IMR-90 (cell line): ENCODE measurements around the gene KL. TPM values are rescaled to one million over a fixed set of nuclear protein-coding genes. Genes with fewer than 3 reads are reported as not detected.

Source experiments
- ATAC-seq: fragments of 200-7000 bp; cut with Tn5 transposase; 2 replicates; pipeline ENCODE4 v1.9.1; 2020; ENCODE audit warnings: low read depth, mild to moderate bottlenecking, moderate library complexity
- BruUV-seq: library from RNA; stranded (reverse); fragments of 400-500 nt; replicated peaks from 2 replicates; lab custom pipeline; 2021; lab: Mats Ljungman, UMichigan
- CTCF ChIA-PET: fragments of 300-600 bp; formaldehyde crosslinking; extraction: SDS; loops from one replicate; lab custom pipeline; 2021; ENCODE audit warnings: antibody characterized with exemption; lab: Yijun Ruan, JAX
- POLR2A ChIA-PET: fragments of 300-600 bp; sonication (Branson Sonifier 250); formaldehyde crosslinking; loops from one replicate; lab custom pipeline; 2022; ENCODE audit warnings: antibody characterized with exemption; ENCODE audit not compliant: unreplicated experiment; lab: Charles Lee
- DNase-seq: peaks from one replicate; pipeline ENCODE4 v3.0.0; 2013
- H2AFZ ChIP-seq: replicated peaks from 2 replicates; pipeline ENCODE3; 2013; ENCODE audit warnings: low read length, mild to moderate bottlenecking; ENCODE audit not compliant: poor library complexity
- H2AK5ac ChIP-seq: 2 replicates; pipeline ENCODE4 v1.6.1; 2013; ENCODE audit warnings: low read depth, low read length, inconsistent platforms
- H2AK9ac ChIP-seq: replicated peaks from 2 replicates; pipeline ENCODE3; 2013; ENCODE audit warnings: mild to moderate bottlenecking, low read depth, low read length, moderate library complexity; ENCODE audit not compliant: poor library complexity
- H2BK120ac ChIP-seq: 2 replicates; pipeline ENCODE4 v1.6.1; 2013; ENCODE audit warnings: low read depth, low read length, inconsistent platforms
- H2BK15ac ChIP-seq: 3 replicates; pipeline ENCODE4 v1.6.1; 2013; ENCODE audit warnings: low read depth, low read length, inconsistent platforms
- H2BK20ac ChIP-seq: 2 replicates; pipeline ENCODE4 v1.6.1; 2013; ENCODE audit warnings: low read depth, mild to moderate bottlenecking, inconsistent platforms, low read length, moderate library complexity
- H2BK5ac ChIP-seq: 2 replicates; pipeline ENCODE4 v1.6.1; 2013; ENCODE audit warnings: mild to moderate bottlenecking, low read depth, low read length, inconsistent platforms; ENCODE audit not compliant: poor library complexity, severe bottlenecking
- H3K14ac ChIP-seq: replicated peaks from 2 replicates; pipeline ENCODE4 v1.6.1; 2013; ENCODE audit warnings: low read depth, low read length, inconsistent platforms
- H3K18ac ChIP-seq: 2 replicates; pipeline ENCODE4 v1.6.1; 2013; ENCODE audit warnings: low read depth, low read length, control low read depth
- H3K23ac ChIP-seq: 2 replicates; pipeline ENCODE4 v1.6.1; 2013; ENCODE audit warnings: low read depth, low read length, inconsistent platforms
- H3K27ac ChIP-seq: 2 replicates; pipeline ENCODE4 v1.5.1; 2013; ENCODE audit warnings: mild to moderate bottlenecking, control low read depth, low read length; ENCODE audit not compliant: insufficient read depth
- H3K27me3 ChIP-seq: 2 replicates; pipeline ENCODE4 v1.6.1; 2013; ENCODE audit warnings: low read length; ENCODE audit not compliant: control insufficient read depth, insufficient read depth
- H3K36me3 ChIP-seq: 2 replicates; pipeline ENCODE4 v1.6.1; 2013; ENCODE audit warnings: low read length, mixed read lengths; ENCODE audit not compliant: control insufficient read depth, insufficient read depth
- H3K4ac ChIP-seq: 2 replicates; pipeline ENCODE4 v1.6.1; 2013; ENCODE audit warnings: low read depth, low read length, inconsistent platforms
- H3K4me1 ChIP-seq: 2 replicates; pipeline ENCODE4 v1.6.1; 2013; ENCODE audit warnings: low read length, mixed read lengths; ENCODE audit not compliant: control insufficient read depth, insufficient read depth
- H3K4me2 ChIP-seq: 2 replicates; pipeline ENCODE4 v1.6.1; 2013; ENCODE audit warnings: low read depth, mild to moderate bottlenecking, control low read depth, low read length, moderate library complexity
- H3K4me3 ChIP-seq: 2 replicates; pipeline ENCODE4 v1.5.1; 2013; ENCODE audit warnings: low read depth, mild to moderate bottlenecking, control low read depth, low read length, moderate library complexity; ENCODE audit not compliant: insufficient read depth
- H3K56ac ChIP-seq: 2 replicates; pipeline ENCODE4 v1.6.1; 2013; ENCODE audit warnings: low read length, inconsistent platforms; ENCODE audit not compliant: insufficient read depth; ENCODE audit errors: extremely low read depth
- H3K79me1 ChIP-seq, 2 experiments: 2 replicates each; pipeline ENCODE4 v1.6.1; 2013; ENCODE audit warnings: low read length in 2 of 2, inconsistent platforms in 1 of 2, low read depth in 1 of 2
- H3K9ac ChIP-seq: 2 replicates; pipeline ENCODE4 v1.6.1; 2013; ENCODE audit warnings: low read depth, low read length, control low read depth
- H3K9me1 ChIP-seq: 2 replicates; pipeline ENCODE4 v1.6.1; 2013; ENCODE audit warnings: low read length, inconsistent platforms; ENCODE audit not compliant: insufficient read depth
- H3K9me3 ChIP-seq: 2 replicates; pipeline ENCODE4 v1.6.1; 2013; ENCODE audit warnings: low read length; ENCODE audit not compliant: control insufficient read depth, insufficient read depth
- H4K20me1 ChIP-seq: 2 replicates; pipeline ENCODE4 v1.6.1; 2013; ENCODE audit warnings: low read length, inconsistent platforms; ENCODE audit not compliant: insufficient read depth
- H4K5ac ChIP-seq: 2 replicates; pipeline ENCODE4 v1.6.1; 2013; ENCODE audit warnings: mild to moderate bottlenecking, low read depth, low read length, control low read depth
- H4K8ac ChIP-seq, 2 experiments: 2 replicates each; pipeline ENCODE4 v1.6.1; 2013; ENCODE audit warnings: low read depth in 2 of 2, low read length in 2 of 2, control low read depth in 1 of 2, inconsistent platforms in 1 of 2
- H4K91ac ChIP-seq: 2 replicates; pipeline ENCODE4 v1.6.1; 2013; ENCODE audit warnings: low read depth, low read length, inconsistent platforms; ENCODE audit not compliant: insufficient read depth
- BHLHE40 ChIP-seq: fragments of 150-350 bp; IDR thresholded peaks from 2 replicates; pipeline ENCODE4 v1.6.1; 2016; ENCODE audit warnings: mild to moderate bottlenecking, low read depth, low read length
- CEBPB ChIP-seq: IDR thresholded peaks from 2 replicates; pipeline ENCODE4 v1.6.1; 2012; ENCODE audit warnings: low read depth, low read length, improper control_type of control experiment
- CHD1 ChIP-seq: IDR thresholded peaks from 2 replicates; pipeline ENCODE4 v1.6.1; 2012; ENCODE audit warnings: low read depth, low read length, improper control_type of control experiment
- ELK1 ChIP-seq: fragments of 150-350 bp; IDR thresholded peaks from 2 replicates; pipeline ENCODE4 v1.6.1; 2016; ENCODE audit warnings: low read depth, mild to moderate bottlenecking, low read length, moderate library complexity, borderline replicate concordance
- FOS ChIP-seq: fragments of 150-350 bp; IDR thresholded peaks from 2 replicates; pipeline ENCODE4 v1.6.1; 2016; ENCODE audit warnings: low read depth, low read length
- MAFK ChIP-seq: IDR thresholded peaks from 2 replicates; pipeline ENCODE4 v1.6.1; 2012; ENCODE audit warnings: low read depth, low read length, improper control_type of control experiment
- MAZ ChIP-seq: IDR thresholded peaks from 2 replicates; pipeline ENCODE4 v1.6.1; 2012; ENCODE audit warnings: low read depth, mild to moderate bottlenecking, low read length, improper control_type of control experiment, moderate library complexity, borderline replicate concordance
- MXI1 ChIP-seq: IDR thresholded peaks from 2 replicates; pipeline ENCODE4 v1.6.1; 2012; ENCODE audit warnings: low read depth, mild to moderate bottlenecking, low read length, moderate library complexity, borderline replicate concordance
- NFE2L2 ChIP-seq: fragments of 150-350 bp; IDR thresholded peaks from 2 replicates; pipeline ENCODE4 v1.6.1; 2016; ENCODE audit warnings: low read depth, mild to moderate bottlenecking, low read length
- POLR2A ChIP-seq: IDR thresholded peaks from 2 replicates; pipeline ENCODE4 v1.6.1; 2012; ENCODE audit warnings: mild to moderate bottlenecking, low read depth, low read length
- RAD21 ChIP-seq: IDR thresholded peaks from 2 replicates; pipeline ENCODE4 v1.6.1; 2012; ENCODE audit warnings: low read length, improper control_type of control experiment
- RCOR1 ChIP-seq: IDR thresholded peaks from 2 replicates; pipeline ENCODE4 v1.6.1; 2012; ENCODE audit warnings: mild to moderate bottlenecking, low read length, improper control_type of control experiment; ENCODE audit not compliant: insufficient replicate concordance
- RFX5 ChIP-seq: IDR thresholded peaks from 2 replicates; pipeline ENCODE4 v1.8.0; 2012; ENCODE audit warnings: low read depth, mild to moderate bottlenecking, low read length, moderate library complexity
- SMC3 ChIP-seq: fragments of 150-350 bp; IDR thresholded peaks from 2 replicates; pipeline ENCODE4 v1.6.1; 2016; ENCODE audit warnings: low read depth, mild to moderate bottlenecking, antibody characterized with exemption, low read length, moderate library complexity
- USF2 ChIP-seq: fragments of 150-350 bp; IDR thresholded peaks from 2 replicates; pipeline ENCODE4 v1.6.1; 2017; ENCODE audit warnings: mild to moderate bottlenecking, antibody characterized with exemption, low read length, low read depth
- WGBS, 2 experiments: methylation state at CpG; one replicate each; pipeline versions ENCODE4 v1.1.5 to v1.1.7; 2013; ENCODE audit warnings: missing lambda C conversion rate in 2 of 2; ENCODE audit not compliant: insufficient read length in 1 of 2; ENCODE audit errors: extremely low coverage in 2 of 2; 5-methylcytosine and 5-hydroxymethylcytosine counted together
- dilution Hi-C: fragments of 300-500 bp; cut with HindIII; formaldehyde crosslinking; loops from one replicate; pipeline ENCODE4 v1.14.3; 2018; ENCODE audit warnings: low sequenced_read_pairs; ENCODE audit not compliant: unreplicated experiment
- in situ Hi-C: fragments of 300-500 bp; cut with MboI; formaldehyde crosslinking; loops from 3 replicates; pipeline ENCODE4 v1.14.3; 2019; ENCODE audit warnings: low sequenced_read_pairs, inconsistent platforms, mixed read lengths
- intact Hi-C: fragments of 100-400 bp; cut with micrococcal nuclease; formaldehyde crosslinking; loops from 2 replicates; pipeline ENCODE4 v1.10.0; 2022
- polyA plus RNA-seq, 3 experiments: library from polyadenylated mRNA; depleted of rRNA; stranded (reverse); fragments of >200 nt; gene quantifications; 2 replicates each; pipeline ENCODE4 v1.2.3, GENCODE V29; 2012; ENCODE audit warnings: low replicate concordance in 1 of 3
- total RNA-seq: library from RNA; depleted of rRNA; stranded (reverse); fragments of >200 nt; gene quantifications from 2 replicates; pipeline ENCODE4 v1.2.3, GENCODE V29; 2012
- TF ChIP-seq, protein P1 (sequence below): conservative IDR thresholded peaks from 2 replicates; pipeline ENCODE4 v1.5.1; 2012; ENCODE audit warnings: mild to moderate bottlenecking, low read depth, low read length, improper control_type of control experiment

Gene KL
- total and polyA plus RNA-seq, 2 of the 4 experiments (the other 2 are of a cell fraction), result not detected

GRCh38 chr13:33053397-33054066, 37.3 kb downstream of the KL start:
- in situ Hi-C loops, result no loop called here
- no peak overlapping the region for H3K4me2 ChIP-seq

More at GRCh38 chr13:33053397-33054066, 37.3 kb downstream of the KL start:
- Histone ChIP-seq H3K27ac (no peak overlapping the region), H3K14ac (no peak overlapping the region), H3K4me3 (no peak overlapping the region), H4K91ac (no peak overlapping the region), H3K9me1 (no peaks in the 10 kb centered on the region), H3K4ac (no peak overlapping the region), H2AFZ (no peak overlapping the region), H3K9ac (no peak overlapping the region), H3K9me3 (no peaks in the 10 kb centered on the region), H3K79me1 (no peaks in the 10 kb centered on the region), H2BK120ac (no peak overlapping the region), H3K36me3 (no peaks in the 10 kb centered on the region), H3K23ac (no peak overlapping the region), H2BK15ac (no peak overlapping the region), H2AK9ac (no peak overlapping the region), H2BK5ac (no peak overlapping the region), H4K20me1 (no peaks in the 10 kb centered on the region), H3K27me3 (no peaks in the 10 kb centered on the region), H3K18ac (no peak overlapping the region), H4K5ac (no peak overlapping the region), H3K4me1 (peaks cover 8% of the 10 kb centered on the region), H2AK5ac (no peak overlapping the region), H4K8ac (no peak overlapping the region), H3K56ac (no peak overlapping the region), H2BK20ac (no peak overlapping the region)
- BruUV-seq, result no TSS peak
- intact Hi-C loops (no loop called here), dilution Hi-C loops (no loop called here)
- ChIA-PET CTCF (no interaction called here), POLR2A (no interaction called here)
- TF ChIP-seq RAD21 (no peak), POLR2A (no peak), CHD1 (no peak), CEBPB (no peak), ELK1 (no peak), RCOR1 (no peak), NFE2L2 (no peak), MAFK (no peak), MXI1 (no peak), SMC3 (no peak), FOS (no peak), RFX5 (no peak), MAZ (no peak), USF2 (no peak), BHLHE40 (no peak)
- TF ChIP-seq, protein P1, sequence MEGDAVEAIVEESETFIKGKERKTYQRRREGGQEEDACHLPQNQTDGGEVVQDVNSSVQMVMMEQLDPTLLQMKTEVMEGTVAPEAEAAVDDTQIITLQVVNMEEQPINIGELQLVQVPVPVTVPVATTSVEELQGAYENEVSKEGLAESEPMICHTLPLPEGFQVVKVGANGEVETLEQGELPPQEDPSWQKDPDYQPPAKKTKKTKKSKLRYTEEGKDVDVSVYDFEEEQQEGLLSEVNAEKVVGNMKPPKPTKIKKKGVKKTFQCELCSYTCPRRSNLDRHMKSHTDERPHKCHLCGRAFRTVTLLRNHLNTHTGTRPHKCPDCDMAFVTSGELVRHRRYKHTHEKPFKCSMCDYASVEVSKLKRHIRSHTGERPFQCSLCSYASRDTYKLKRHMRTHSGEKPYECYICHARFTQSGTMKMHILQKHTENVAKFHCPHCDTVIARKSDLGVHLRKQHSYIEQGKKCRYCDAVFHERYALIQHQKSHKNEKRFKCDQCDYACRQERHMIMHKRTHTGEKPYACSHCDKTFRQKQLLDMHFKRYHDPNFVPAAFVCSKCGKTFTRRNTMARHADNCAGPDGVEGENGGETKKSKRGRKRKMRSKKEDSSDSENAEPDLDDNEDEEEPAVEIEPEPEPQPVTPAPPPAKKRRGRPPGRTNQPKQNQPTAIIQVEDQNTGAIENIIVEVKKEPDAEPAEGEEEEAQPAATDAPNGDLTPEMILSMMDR, result no peak
- WGBS, 2 experiments, result 80% methylated on average over 1 of the region's 7 CpGs; no CpG with 5 or more reads in 1 of the 2 experiments
- DNase-seq (no peak), ATAC-seq (no peak)
